ENCODE results near the gene FLCN.

DNA sequence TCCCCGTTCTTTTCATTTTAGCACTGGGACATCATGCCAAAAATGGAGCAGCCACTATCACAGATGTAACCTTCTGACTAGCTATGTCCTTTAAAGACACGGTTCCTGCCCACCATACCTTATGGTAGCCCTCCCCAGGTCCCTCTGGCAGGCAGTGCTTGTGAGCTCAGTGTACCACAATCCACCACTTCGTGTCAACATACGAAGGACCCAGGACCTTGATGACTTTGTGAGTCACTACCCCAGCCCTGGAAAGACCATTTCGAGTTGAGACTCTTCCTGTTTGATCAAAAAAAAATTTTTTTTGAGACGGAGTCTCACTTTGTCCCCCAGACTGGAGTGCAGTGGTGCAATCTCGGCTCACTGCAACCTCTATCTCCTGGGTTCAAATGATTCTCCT is 21.0 kb upstream of the FLCN start:
- TF ChIP-seq, protein P1, sequence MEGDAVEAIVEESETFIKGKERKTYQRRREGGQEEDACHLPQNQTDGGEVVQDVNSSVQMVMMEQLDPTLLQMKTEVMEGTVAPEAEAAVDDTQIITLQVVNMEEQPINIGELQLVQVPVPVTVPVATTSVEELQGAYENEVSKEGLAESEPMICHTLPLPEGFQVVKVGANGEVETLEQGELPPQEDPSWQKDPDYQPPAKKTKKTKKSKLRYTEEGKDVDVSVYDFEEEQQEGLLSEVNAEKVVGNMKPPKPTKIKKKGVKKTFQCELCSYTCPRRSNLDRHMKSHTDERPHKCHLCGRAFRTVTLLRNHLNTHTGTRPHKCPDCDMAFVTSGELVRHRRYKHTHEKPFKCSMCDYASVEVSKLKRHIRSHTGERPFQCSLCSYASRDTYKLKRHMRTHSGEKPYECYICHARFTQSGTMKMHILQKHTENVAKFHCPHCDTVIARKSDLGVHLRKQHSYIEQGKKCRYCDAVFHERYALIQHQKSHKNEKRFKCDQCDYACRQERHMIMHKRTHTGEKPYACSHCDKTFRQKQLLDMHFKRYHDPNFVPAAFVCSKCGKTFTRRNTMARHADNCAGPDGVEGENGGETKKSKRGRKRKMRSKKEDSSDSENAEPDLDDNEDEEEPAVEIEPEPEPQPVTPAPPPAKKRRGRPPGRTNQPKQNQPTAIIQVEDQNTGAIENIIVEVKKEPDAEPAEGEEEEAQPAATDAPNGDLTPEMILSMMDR (IDR thresholded peaks at IDR 0.05; ENCODE audit: low read length), result no peak
- no peak for TF ChIP-seq EZH2 (IDR thresholded peaks at IDR 0.05; ENCODE audit: borderline replicate concordance, low read length)

Measured in OCI-LY1 (cell line).